Mucosa of descending colon (tissue), 3 donors: ENCODE results near the gene NUP54. TPM values are rescaled to one million over a fixed set of nuclear protein-coding genes. Genes with fewer than 3 reads are reported as not detected.
A peak's percentile ranks its signal among the peaks of the same experiment; 100 is the strongest.

ENCODE experiments used
- ATAC-seq: fragments of 200-7000 bp; cut with Tn5 transposase; one replicate; pipeline ENCODE4 v1.9.1; 2020; ENCODE audit warnings: mild to moderate bottlenecking, moderate library complexity
- DNase-seq, 3 donors: peaks; one replicate each; pipeline ENCODE4 v3.0.0-alpha.2; 2020
- H3K36me3 ChIP-seq: fragments of 200-600 bp; one replicate; pipeline ENCODE4 v1.8.0; 2021; ENCODE audit warnings: low read depth, mild to moderate bottlenecking
- H3K4me1 ChIP-seq: fragments of 200-600 bp; one replicate; pipeline ENCODE4 v1.8.0; 2021; ENCODE audit warnings: low read depth, mild to moderate bottlenecking
- H3K4me3 ChIP-seq: fragments of 200-600 bp; one replicate; pipeline ENCODE4 v1.8.0; 2021; ENCODE audit warnings: mild to moderate bottlenecking
- H3K9me3 ChIP-seq: fragments of 200-600 bp; one replicate; pipeline ENCODE4 v1.8.0; 2021; ENCODE audit warnings: mild to moderate bottlenecking
- intact Hi-C, 2 donors: fragments of 100-400 bp; cut with DNase I in 1 of 2; cut with micrococcal nuclease in 1 of 2; formaldehyde crosslinking; loops; one replicate each; pipeline versions ENCODE4 v1.11.0 to v1.11.1; 2022; cut with DNase I, micrococcal nuclease
- total RNA-seq, 3 donors: library from RNA; stranded (reverse); fragmentation: NEBNext Ultra II Directional in 2 of 3; extraction: Animal tissue kit (Norgen Biotek cat#: 25700) in 2 of 3; gene quantifications; one replicate each; pipeline versions ENCODE4 v1.2.1 to v1.2.4, GENCODE V29; 2021 to 2023
- TF ChIP-seq, protein P1 (sequence below): fragments of 200-600 bp; IDR thresholded peaks from one replicate; pipeline ENCODE4 v1.8.0; 2022; ENCODE audit warnings: antibody characterized with exemption, mild to moderate bottlenecking
- donor health status: DM: no; HTN: no; CAD: no; lungs with moderate emphysema.
- donor health status: DM: no; HTN: no; CAD: no.
- donor health status: DM: no; HTN: yes; CAD: no.

Gene NUP54
- total RNA-seq, 3 donors from 2014 or later, result 32.1 to 40.3 (median 36.4) TPM

DNA sequence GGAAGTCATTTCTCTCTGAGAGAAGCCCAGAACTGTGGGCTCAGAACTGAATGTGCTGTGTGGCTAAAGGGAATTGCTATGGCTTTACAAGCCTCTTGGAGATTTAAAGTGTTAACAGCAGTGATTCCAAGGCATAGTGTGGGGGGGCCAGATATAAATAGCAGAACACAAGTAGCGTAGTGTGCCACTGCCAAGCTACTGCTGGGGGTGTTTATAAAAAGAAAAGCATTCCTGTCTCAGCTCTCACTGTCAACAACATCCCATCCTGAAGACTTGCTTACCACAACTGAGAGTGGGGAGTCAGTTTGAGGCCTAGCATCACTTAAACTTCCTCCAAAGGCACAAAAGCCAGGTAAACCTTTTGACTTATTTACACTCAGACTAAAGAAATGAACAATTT, 73.7 kb downstream of the NUP54 start, which contains the start of gene ART3:
Gene ART3, plus strand, starts transcription at position 242 of the 400 bp plus-strand sequence. CDS start 1,181 bp downstream, outside the sequence.
- H3K4me3 ChIP-seq, result no peak within 1 kb of the TSS
- no peak for DNase-seq
- TF ChIP-seq, protein P1, sequence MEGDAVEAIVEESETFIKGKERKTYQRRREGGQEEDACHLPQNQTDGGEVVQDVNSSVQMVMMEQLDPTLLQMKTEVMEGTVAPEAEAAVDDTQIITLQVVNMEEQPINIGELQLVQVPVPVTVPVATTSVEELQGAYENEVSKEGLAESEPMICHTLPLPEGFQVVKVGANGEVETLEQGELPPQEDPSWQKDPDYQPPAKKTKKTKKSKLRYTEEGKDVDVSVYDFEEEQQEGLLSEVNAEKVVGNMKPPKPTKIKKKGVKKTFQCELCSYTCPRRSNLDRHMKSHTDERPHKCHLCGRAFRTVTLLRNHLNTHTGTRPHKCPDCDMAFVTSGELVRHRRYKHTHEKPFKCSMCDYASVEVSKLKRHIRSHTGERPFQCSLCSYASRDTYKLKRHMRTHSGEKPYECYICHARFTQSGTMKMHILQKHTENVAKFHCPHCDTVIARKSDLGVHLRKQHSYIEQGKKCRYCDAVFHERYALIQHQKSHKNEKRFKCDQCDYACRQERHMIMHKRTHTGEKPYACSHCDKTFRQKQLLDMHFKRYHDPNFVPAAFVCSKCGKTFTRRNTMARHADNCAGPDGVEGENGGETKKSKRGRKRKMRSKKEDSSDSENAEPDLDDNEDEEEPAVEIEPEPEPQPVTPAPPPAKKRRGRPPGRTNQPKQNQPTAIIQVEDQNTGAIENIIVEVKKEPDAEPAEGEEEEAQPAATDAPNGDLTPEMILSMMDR, result no peak
- no peaks in the 10 kb centered on the region for H3K9me3 ChIP-seq
- no peaks in the 10 kb centered on the region for H3K36me3 ChIP-seq
- intact Hi-C loops, result no loop called here
- ATAC-seq, result no peak
- no peaks in the 10 kb centered on the region for H3K4me1 ChIP-seq

DNA sequence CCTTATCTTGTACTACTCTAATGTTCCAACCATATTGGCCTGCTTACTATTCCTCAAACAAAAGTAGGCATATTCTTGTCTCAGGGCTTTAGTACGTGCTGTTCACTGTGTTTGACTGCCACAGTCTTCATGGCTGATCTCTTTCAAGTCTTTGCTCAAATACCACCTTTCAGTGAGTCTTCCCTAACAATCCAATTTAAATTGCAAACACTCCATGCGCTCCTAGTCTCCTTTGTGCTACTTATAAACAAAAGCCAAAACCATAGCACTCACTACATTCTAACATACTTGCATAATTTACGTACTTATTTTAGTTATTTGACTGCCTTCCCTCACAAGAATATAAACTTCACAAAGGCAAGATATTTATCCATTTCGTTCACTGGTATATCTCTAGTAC, 75.4 kb downstream of the NUP54 start:
- no peaks in the 10 kb centered on the region for H3K4me1 ChIP-seq
- no peak for DNase-seq
- no peaks in the 10 kb centered on the region for H3K36me3 ChIP-seq
- H3K9me3 ChIP-seq, result no peaks in the 10 kb centered on the region
- no peak overlapping the region for H3K4me3 ChIP-seq
- no peak for ATAC-seq
- TF ChIP-seq, protein P1, result no peak
- intact Hi-C loops, result no loop called here

DNA sequence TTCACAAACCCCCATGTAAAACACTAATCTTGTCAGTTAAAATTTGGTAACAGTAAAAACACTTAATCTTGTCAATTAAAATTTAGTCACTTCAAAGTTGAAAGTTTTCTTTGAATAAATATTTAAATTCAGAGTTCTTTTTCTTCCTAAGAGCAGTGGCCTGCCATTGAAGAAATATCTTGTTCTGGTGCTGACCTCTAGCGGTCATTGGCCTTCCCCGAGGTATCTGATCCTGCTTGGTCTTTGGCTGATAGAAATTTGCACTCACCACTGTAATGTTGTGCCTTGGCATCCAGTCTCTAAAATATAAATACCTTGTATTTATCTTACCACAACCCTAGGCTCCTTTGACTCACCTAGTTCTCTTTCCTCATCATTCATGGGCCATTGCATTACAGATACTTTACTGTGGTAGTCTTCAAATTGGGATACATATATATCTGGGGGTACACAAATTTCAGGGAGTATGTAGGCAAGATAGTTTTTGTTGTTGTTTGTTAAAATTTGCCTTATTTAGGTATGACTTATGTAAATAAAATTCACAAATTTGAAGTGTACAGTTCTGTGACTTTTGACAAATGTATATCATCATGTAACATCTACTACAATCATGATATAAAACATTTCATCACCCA, 80.4 kb downstream of the NUP54 start:
- Histone ChIP-seq H3K4me1 (no peaks in the 10 kb centered on the region), H3K9me3 (no peaks in the 10 kb centered on the region), H3K4me3 (no peak overlapping the region), H3K36me3 (no peaks in the 10 kb centered on the region)
- TF ChIP-seq, protein P1, result peak; percentile 75
- DNase-seq (peak in 2 of 3 donors; percentile 70 to 95), ATAC-seq (peak; percentile 92)
- intact Hi-C loops, result loop anchor here (5.0 to 10.0 kb wide), 2 partner anchors 70 to 173 kb away; no protein-coding TSS in a partner anchor

DNA sequence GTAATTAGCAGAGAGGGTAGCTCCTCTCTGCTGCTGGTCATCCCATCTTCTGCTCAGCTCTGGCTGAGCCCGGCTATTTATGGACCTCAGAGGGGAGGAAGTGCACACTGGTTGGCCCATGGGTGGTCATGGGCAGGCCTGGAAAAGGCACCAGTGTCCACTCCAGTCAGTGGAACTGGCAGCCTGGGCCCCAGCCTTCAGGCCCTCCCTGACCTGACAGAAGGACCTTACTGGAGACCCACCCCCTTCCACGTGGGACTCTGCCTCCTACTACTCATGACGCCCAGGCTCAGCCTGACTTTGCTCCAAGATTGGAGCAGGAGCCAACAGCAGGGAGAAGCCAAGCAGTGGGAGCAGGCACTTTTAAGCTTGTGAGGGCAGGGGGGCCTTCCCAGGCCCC, 81.7 kb downstream of the NUP54 start:
- Histone ChIP-seq H3K36me3 (no peaks in the 10 kb centered on the region), H3K4me1 (no peaks in the 10 kb centered on the region), H3K4me3 (no peak overlapping the region), H3K9me3 (no peaks in the 10 kb centered on the region)
- TF ChIP-seq, protein P1, result no peak
- intact Hi-C loops, result loop anchor here (5.0 to 10.0 kb wide), 2 partner anchors 69 to 172 kb away; no protein-coding TSS in a partner anchor
- DNase-seq, result no peak
- no peak for ATAC-seq

Other genes starting within 250 kb of the NUP54 start
- under 1 TPM in 2 of 3 donors, not detected in 1; 0.13 to 0.43 TPM for gene PPEF2, start 245.9 kb downstream of the NUP54 start, total RNA-seq
- gene NAAA, start 207.4 kb downstream of the NUP54 start, total RNA-seq, result 100 to 1,000 TPM; 101 to 226 (median 163) TPM
- gene SDAD1, start 157.5 kb downstream of the NUP54 start, total RNA-seq, result 10 to 100 TPM; 24.5 to 33.7 (median 27.9) TPM
- gene CXCL9, start 140.9 kb downstream of the NUP54 start, total RNA-seq, result 1 to 10 TPM in 2 of 3 donors, under 1 TPM in 1; 0.75 to 4.9 (median 1.3) TPM
- 1 to 10 TPM; 1.4 to 2.2 (median 2.1) TPM for gene CXCL10, start 124.9 kb downstream of the NUP54 start, total RNA-seq
- under 1 TPM in 2 of 3 donors, not detected in 1; 0.19 to 0.72 TPM for gene CXCL11, start 112.3 kb downstream of the NUP54 start, total RNA-seq
- gene ART3, start 73.7 kb downstream of the NUP54 start, total RNA-seq, result 1 to 10 TPM in 2 of 3 donors, not detected in 1; 1.1 to 2.2 TPM
- 100 to 1,000 TPM; 148 to 183 (median 172) TPM for gene SCARB2, start 65.4 kb upstream of the NUP54 start, total RNA-seq
- 1 to 10 TPM; 3.3 to 9.8 (median 6.1) TPM for gene FAM47E, start 103.3 kb upstream of the NUP54 start, total RNA-seq
- 10 to 100 TPM; 11.9 to 34.3 (median 19.7) TPM for gene STBD1, start 158.3 kb upstream of the NUP54 start, total RNA-seq